NOMO-1 treated with dmso at 0.1 percent for 144 hours (cell line): ENCODE data around the gene FUT8.
"Not testable (repeated sequence)": the region's sequence is repeated elsewhere in the genome, so short reads cannot be mapped to it uniquely, and the experiment has no call there.

Experiments
- DNase-seq: peaks from one replicate; lab custom pipeline; 2025; ENCODE audit not compliant: unreplicated experiment; lab: John Stamatoyannopoulos, UW

FUT8 gene

GRCh38 chr14:65415613-65416012 lies 3.1 kb downstream of the FUT8 start:
- DNase-seq, result no peak

- DNase-seq, result no peak
These were observed 7.2 kb downstream of the FUT8 start for GRCh38 chr14:65419593-65420252.

GRCh38 chr14:65421201-65421981 lies 8.9 kb downstream of the FUT8 start:
- DNase-seq, result no peak

GRCh38 chr14:65422088-65422834 lies 9.7 kb downstream of the FUT8 start:
- no peak for DNase-seq

GRCh38 chr14:65423982-65424381 lies 11.5 kb downstream of the FUT8 start:
- no peak for DNase-seq

- no peak for DNase-seq
These were observed 12.0 kb downstream of the FUT8 start for GRCh38 chr14:65424531-65424930.

- no peak for DNase-seq
These were observed 13.4 kb downstream of the FUT8 start for GRCh38 chr14:65425885-65426284.

- not testable (repeated sequence) for DNase-seq
These were observed 14.4 kb downstream of the FUT8 start for GRCh38 chr14:65426902-65427301.

GRCh38 chr14:65428691-65429090 lies 16.2 kb downstream of the FUT8 start:
- DNase-seq, result no peak

GRCh38 chr14:65429757-65430156 lies 17.2 kb downstream of the FUT8 start:
- no peak for DNase-seq

GRCh38 chr14:65431245-65431644 lies 18.7 kb downstream of the FUT8 start:
- no peak for DNase-seq

- no peak for DNase-seq
These were observed 19.4 kb downstream of the FUT8 start for GRCh38 chr14:65431951-65432350.

- no peak for DNase-seq
These were observed 19.9 kb downstream of the FUT8 start for GRCh38 chr14:65432361-65432948.

GRCh38 chr14:65433157-65433556 lies 20.6 kb downstream of the FUT8 start:
- no peak for DNase-seq

GRCh38 chr14:65433646-65434045 lies 21.1 kb downstream of the FUT8 start:
- DNase-seq, result no peak

- no peak for DNase-seq
These were observed 21.8 kb downstream of the FUT8 start for GRCh38 chr14:65434216-65434850.

- DNase-seq, result no peak
These were observed 25.9 kb downstream of the FUT8 start for GRCh38 chr14:65438266-65438933.

GRCh38 chr14:65439117-65439516 lies 26.6 kb downstream of the FUT8 start:
- DNase-seq, result no peak

GRCh38 chr14:65440230-65440629 lies 27.7 kb downstream of the FUT8 start:
- DNase-seq, result no peak

- DNase-seq, result no peak
These were observed 31.7 kb downstream of the FUT8 start for GRCh38 chr14:65444230-65444629.

GRCh38 chr14:65446159-65446558 lies 33.6 kb downstream of the FUT8 start:
- DNase-seq, result no peak
